Esophagus squamous epithelium (tissue), 5 donors: ENCODE data around the gene ZC3HAV1L. TPM values are rescaled to one million over a fixed set of nuclear protein-coding genes. Genes with fewer than 3 reads are reported as not detected.

ENCODE experiments used
- DNase-seq: peaks from one replicate; lab custom pipeline; 2025; lab: John Stamatoyannopoulos, UW
- H3K27ac ChIP-seq, 4 donors: fragments of 200-600 bp; sonication (generic); one replicate each; pipeline ENCODE4 v1.5.1; 2016 to 2019; ENCODE audit warnings: mild to moderate bottlenecking in 1 of 4
- H3K27me3 ChIP-seq, 4 donors: fragments of 200-600 bp; sonication (generic); 1 replicate in 3 of 4; 2 replicates in 1 of 4; pipeline versions ENCODE4 v1.5.1 to v1.6.0; 2017 to 2021; ENCODE audit warnings: antibody characterized with exemption in 1 of 4
- H3K36me3 ChIP-seq, 3 donors: fragments of 200-600 bp; sonication (generic); one replicate each; pipeline ENCODE4 v1.5.1; 2016 to 2019
- H3K4me1 ChIP-seq, 3 donors: fragments of 200-600 bp; sonication (generic); one replicate each; pipeline ENCODE4 v1.5.1; 2017 to 2019
- H3K4me3 ChIP-seq, 4 donors: fragments of 200-600 bp; sonication (generic); 1 replicate in 3 of 4; 2 replicates in 1 of 4; pipeline ENCODE4 v1.5.1; 2016 to 2019; ENCODE audit warnings: mild to moderate bottlenecking in 2 of 4, moderate library complexity in 1 of 4
- H3K9me3 ChIP-seq, 3 donors: fragments of 200-600 bp; sonication (generic); one replicate each; pipeline ENCODE4 v1.5.1; 2016 to 2019
- CTCF ChIP-seq, 6 experiments: fragments of 450-650 bp in 4 of 6; fragments of 200-600 bp in 2 of 6; sonication (generic) in 2 of 6; IDR thresholded peaks; one replicate each; pipeline ENCODE4 v1.5.1; 2016 to 2019; ENCODE audit warnings: antibody characterized with exemption in 6 of 6, mild to moderate bottlenecking in 4 of 6, moderate library complexity in 4 of 6
- POLR2A ChIP-seq, 4 donors: fragments of 450-650 bp; IDR thresholded peaks; one replicate each; pipeline ENCODE4 v1.6.1; 2017; ENCODE audit warnings: antibody characterized with exemption in 4 of 4, mild to moderate bottlenecking in 4 of 4, moderate library complexity in 3 of 4
- WGBS, 2 donors: methylation state at CpG; one replicate each; pipeline ENCODE4 v1.1.5; 2018; 5-methylcytosine and 5-hydroxymethylcytosine counted together
- intact Hi-C: fragments of 100-400 bp; cut with DNase I; formaldehyde crosslinking; loops from one replicate; pipeline ENCODE4 v1.15.0; 2022
- total RNA-seq, 4 donors: library from RNA; depleted of rRNA; stranded (reverse); fragments of >200 nt; gene quantifications; one replicate each; pipeline ENCODE4 v1.1.0, GENCODE V29; 2016
- donor health status: DM: yes; HTN: yes; CAD: no.

The ZC3HAV1L gene, protein sequence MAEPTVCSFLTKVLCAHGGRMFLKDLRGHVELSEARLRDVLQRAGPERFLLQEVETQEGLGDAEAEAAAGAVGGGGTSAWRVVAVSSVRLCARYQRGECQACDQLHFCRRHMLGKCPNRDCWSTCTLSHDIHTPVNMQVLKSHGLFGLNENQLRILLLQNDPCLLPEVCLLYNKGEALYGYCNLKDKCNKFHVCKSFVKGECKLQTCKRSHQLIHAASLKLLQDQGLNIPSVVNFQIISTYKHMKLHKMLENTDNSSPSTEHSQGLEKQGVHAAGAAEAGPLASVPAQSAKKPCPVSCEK
- 10 to 100 TPM; 12.5 to 24.0 (median 14.9) TPM for total RNA-seq

DNA sequence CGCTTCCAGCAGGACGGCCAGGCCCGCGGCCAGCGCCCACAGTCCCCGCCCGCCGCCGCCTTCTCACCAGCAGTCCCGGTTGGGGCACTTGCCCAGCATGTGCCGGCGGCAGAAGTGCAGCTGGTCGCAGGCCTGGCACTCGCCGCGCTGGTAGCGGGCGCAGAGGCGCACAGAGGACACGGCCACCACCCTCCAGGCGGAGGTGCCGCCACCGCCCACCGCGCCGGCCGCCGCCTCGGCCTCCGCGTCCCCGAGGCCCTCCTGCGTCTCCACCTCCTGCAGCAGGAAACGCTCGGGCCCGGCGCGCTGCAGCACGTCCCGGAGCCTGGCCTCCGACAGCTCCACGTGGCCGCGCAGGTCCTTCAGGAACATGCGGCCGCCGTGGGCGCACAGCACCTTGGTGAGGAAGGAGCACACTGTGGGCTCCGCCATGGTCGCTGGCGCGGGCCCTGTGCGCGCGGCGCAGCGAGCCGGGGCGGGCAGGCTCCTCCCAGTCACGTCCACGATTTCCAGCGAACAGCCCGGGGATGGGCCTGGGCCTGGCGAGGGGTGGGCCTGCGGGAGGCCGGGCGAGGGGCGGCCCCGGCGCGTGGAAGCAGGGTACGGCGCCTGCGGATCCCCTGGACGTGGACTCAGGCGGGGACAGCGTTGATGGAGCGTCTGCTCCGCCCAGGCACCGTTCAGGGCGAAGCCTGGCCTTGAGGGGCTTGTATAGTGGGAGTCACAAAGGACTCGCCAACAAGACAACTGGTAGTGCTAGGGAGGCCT lies at the start of gene ZC3HAV1L:
ZC3HAV1L (minus strand) TSS at position 457 of the 768 bp plus-strand sequence; CDS start at position 432, 25 bp downstream.
- no peaks in the 10 kb centered on the region for H3K27me3 ChIP-seq
- DNase-seq = no peak
- peak within 1 kb of the TSS; percentile 59 to 95 (median 69) for H3K4me3 ChIP-seq
- intact Hi-C loops = no loop called here
- no peaks in the 10 kb centered on the region for H3K9me3 ChIP-seq
- peak in 1 of 4 donors; percentile 38 for TF ChIP-seq POLR2A (IDR thresholded peaks at IDR 0.05)
- no peak for TF ChIP-seq CTCF (IDR thresholded peaks at IDR 0.05)
- peak within 1 kb of the TSS; percentile 82 to 92 (median 86) for H3K27ac ChIP-seq
- WGBS, 2 donors = 3% methylated on average over 8 of the region's 82 CpGs; no CpG with 5 or more reads in 1 of the 2 donors
- H3K4me1 ChIP-seq = peaks cover 18 to 55% (median 25%) of the 10 kb centered on the region in 3 donors
- H3K36me3 ChIP-seq = peaks cover 0 to 27% (median 0%) of the 10 kb centered on the region in 3 donors

DNA sequence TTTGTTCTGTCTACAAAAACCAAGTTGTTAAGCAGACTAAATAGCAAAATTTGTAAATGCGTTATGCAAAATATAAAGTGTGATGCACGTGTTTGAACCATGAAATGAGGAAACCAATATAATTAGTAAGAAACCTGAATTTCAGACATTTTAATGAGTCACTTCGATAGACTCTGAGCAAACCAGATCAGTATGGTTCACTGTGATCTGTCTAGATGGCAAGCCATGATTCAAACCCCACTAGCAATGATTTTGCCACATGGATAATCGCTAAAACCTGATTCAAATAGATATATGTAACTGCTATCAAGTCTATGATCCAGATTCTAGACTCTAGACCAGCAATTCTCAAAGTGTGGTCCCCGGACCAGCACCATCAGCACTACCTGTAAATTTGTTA lies 48.9 kb upstream of the ZC3HAV1L start:
- Histone ChIP-seq H3K4me1 (peaks cover 0 to 12% (median 3%) of the 10 kb centered on the region in 3 donors), H3K27me3 (no peaks in the 10 kb centered on the region), H3K4me3 (no peak overlapping the region), H3K27ac (no peak overlapping the region), H3K36me3 (peaks cover 14 to 99% (median 36%) of the 10 kb centered on the region in 3 donors), H3K9me3 (no peaks in the 10 kb centered on the region)
- WGBS, 2 donors = 86 to 92% methylated on average over 5 of the region's 5 CpGs
- no peak for TF ChIP-seq CTCF (IDR thresholded peaks at IDR 0.05)
- no peak for TF ChIP-seq POLR2A (IDR thresholded peaks at IDR 0.05)
- intact Hi-C loops = no loop called here
- DNase-seq = no peak

- intact Hi-C loops = no loop called here
- Histone ChIP-seq H3K27ac (no peak overlapping the region), H3K9me3 (no peaks in the 10 kb centered on the region), H3K4me3 (no peak overlapping the region), H3K27me3 (no peaks in the 10 kb centered on the region), H3K4me1 (peaks cover 0 to 12% (median 3%) of the 10 kb centered on the region in 3 donors), H3K36me3 (peaks cover 27 to 100% (median 45%) of the 10 kb centered on the region in 3 donors)
- no peak for DNase-seq
- TF ChIP-seq CTCF (IDR thresholded peaks at IDR 0.05) (no peak), POLR2A (IDR thresholded peaks at IDR 0.05) (no peak)
Measured at GRCh38 chr7:139081584-139081983, 45.7 kb upstream of the ZC3HAV1L start.

DNA sequence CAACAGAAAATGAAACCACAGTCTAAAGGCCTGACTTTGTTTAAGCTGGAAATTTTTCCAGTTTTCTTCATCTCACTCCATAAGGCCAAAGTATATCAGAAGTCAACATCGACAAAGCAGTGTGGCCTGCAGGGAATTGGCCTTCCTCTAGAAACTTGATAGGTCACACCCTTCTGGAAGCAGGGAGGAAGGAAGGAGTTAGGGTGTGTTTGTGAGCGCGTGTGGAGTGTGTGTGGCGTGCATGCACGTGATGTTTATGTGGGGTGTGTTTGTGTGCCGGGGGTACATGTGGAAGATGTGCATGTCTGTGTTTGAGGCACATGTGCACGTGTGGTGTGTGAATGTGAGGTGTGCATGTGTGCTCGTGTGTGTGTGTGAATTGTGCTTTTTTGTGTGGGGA lies 45.1 kb upstream of the ZC3HAV1L start:
- Histone ChIP-seq H3K4me1 (peaks cover 0 to 12% (median 3%) of the 10 kb centered on the region in 3 donors), H3K9me3 (no peaks in the 10 kb centered on the region), H3K36me3 (peaks cover 24 to 100% (median 43%) of the 10 kb centered on the region in 3 donors), H3K27me3 (no peaks in the 10 kb centered on the region), H3K4me3 (no peak overlapping the region), H3K27ac (no peak overlapping the region)
- no peak for DNase-seq
- no peak for TF ChIP-seq POLR2A (IDR thresholded peaks at IDR 0.05)
- no peak for TF ChIP-seq CTCF (IDR thresholded peaks at IDR 0.05)
- 64 to 74% methylated on average over 8 of the region's 8 CpGs for WGBS, 2 donors
- intact Hi-C loops = no loop called here

DNA sequence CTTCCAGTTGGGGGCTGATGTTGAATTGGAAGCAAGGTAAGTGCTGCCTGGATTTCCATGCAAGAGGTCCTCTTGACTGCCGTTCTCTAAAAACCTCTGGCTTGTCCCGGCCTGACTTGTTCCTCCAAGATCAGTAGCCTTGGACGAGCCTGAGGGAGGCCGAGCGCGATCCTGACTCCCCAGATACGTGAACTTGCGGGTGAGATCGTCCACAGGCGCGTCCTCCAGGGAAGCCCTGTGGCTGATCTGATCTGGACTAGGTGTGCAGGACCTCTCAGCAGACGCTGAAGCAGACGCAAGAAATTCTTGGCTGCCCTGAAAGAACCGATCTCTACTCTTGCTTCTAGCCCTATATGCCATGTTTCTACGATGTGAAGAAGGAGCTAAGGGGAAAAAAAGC lies 44.0 kb upstream of the ZC3HAV1L start:
- Histone ChIP-seq H3K4me3 (no peak overlapping the region), H3K9me3 (no peaks in the 10 kb centered on the region), H3K27ac (no peak overlapping the region), H3K27me3 (no peaks in the 10 kb centered on the region), H3K36me3 (peaks cover 24 to 98% (median 45%) of the 10 kb centered on the region in 3 donors), H3K4me1 (peaks cover 0 to 13% (median 3%) of the 10 kb centered on the region in 3 donors)
- 95% methylated on average over 8 to 12 of the region's 15 CpGs for WGBS, 2 donors
- no peak for TF ChIP-seq CTCF (IDR thresholded peaks at IDR 0.05)
- TF ChIP-seq POLR2A (IDR thresholded peaks at IDR 0.05) = no peak
- no peak for DNase-seq
- intact Hi-C loops = loop anchor here (5.0 to 10.0 kb wide), 2 partner anchors 63 to 195 kb away; no protein-coding TSS in a partner anchor
